GM18861 (cell line): ENCODE results near the gene SHPK.
A peak's percentile ranks its signal among the peaks of the same experiment; 100 is the strongest.

Experiments
- ATAC-seq: cut with Tn5 transposase; IDR thresholded peaks from one replicate; pipeline ENCODE4 v1.9.1; 2021; ENCODE audit not compliant: unreplicated experiment

The SHPK gene, protein sequence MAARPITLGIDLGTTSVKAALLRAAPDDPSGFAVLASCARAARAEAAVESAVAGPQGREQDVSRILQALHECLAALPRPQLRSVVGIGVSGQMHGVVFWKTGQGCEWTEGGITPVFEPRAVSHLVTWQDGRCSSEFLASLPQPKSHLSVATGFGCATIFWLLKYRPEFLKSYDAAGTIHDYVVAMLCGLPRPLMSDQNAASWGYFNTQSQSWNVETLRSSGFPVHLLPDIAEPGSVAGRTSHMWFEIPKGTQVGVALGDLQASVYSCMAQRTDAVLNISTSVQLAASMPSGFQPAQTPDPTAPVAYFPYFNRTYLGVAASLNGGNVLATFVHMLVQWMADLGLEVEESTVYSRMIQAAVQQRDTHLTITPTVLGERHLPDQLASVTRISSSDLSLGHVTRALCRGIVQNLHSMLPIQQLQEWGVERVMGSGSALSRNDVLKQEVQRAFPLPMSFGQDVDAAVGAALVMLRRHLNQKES

GRCh38 chr17:3636154-3636907 lies at the start of gene SHPK, which contains the start of gene CTNS:
Gene SHPK, minus strand, starts transcription at chr17:3636250. Its CDS starts 31 bp downstream, at chr17:3636219.
Gene CTNS, plus strand, starts transcription at chr17:3636760. Its CDS starts 3,447 bp downstream, at chr17:3640207.
- ATAC-seq: peak; percentile 83

GRCh38 chr17:3685174-3685573 lies 49.1 kb upstream of the SHPK start:
- no peak for ATAC-seq

GRCh38 chr17:3683054-3683511 lies 47.0 kb upstream of the SHPK start:
- ATAC-seq: peak; percentile 56

GRCh38 chr17:3682033-3682432 lies 46.0 kb upstream of the SHPK start:
- ATAC-seq: no peak

- ATAC-seq: no peak
These were observed 45.5 kb upstream of the SHPK start for GRCh38 chr17:3681565-3681964.

DNA sequence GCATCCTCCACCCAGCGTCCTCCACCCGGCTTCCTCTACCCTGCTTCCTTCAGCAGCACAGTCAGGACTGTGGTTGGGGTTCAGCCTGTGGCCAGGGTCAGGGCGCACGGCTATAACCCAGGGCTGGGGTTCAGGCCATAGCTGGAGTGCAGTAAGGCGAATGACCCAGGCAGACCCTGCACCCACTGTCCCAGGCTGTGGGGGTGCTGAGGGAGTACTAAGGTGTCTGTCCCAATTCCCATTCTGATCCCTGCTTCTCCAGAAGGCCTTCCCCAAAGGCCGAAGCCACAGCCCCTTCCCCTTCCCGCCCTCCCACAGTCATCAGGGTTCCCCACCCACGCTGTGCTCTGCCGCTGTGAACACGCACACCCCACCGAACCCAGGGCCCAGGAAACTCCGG lies 45.0 kb upstream of the SHPK start:
- ATAC-seq: no peak

DNA sequence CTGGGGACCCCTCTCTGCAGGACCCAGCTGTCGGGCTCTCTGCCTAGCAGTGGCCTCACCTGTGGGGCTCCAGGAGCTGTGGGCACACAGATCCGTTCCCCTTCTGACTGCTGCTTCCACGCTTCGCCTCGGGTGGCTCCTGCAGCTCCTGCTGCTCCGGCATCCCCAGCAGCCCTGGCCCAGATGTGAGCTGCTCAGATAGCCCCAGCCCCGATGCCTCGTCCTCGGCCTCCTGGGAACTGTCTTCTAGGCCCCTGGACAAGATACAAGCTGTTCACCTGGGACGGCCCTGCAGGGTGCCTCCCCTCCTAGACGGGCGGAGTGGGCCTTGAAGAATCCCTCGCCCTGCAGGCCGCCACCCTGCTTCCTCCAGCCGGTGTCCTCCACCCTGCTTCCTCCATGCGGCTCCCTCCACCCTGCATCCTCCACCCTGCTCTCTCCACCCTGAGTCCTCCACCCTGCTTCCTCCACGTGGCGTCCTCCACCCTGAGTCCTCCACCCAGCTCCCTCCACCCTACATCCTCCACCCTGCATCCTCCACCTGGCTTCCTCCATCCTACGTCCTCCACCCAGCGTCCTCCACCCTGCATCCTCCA lies 43.6 kb upstream of the SHPK start:
- no peak for ATAC-seq

DNA sequence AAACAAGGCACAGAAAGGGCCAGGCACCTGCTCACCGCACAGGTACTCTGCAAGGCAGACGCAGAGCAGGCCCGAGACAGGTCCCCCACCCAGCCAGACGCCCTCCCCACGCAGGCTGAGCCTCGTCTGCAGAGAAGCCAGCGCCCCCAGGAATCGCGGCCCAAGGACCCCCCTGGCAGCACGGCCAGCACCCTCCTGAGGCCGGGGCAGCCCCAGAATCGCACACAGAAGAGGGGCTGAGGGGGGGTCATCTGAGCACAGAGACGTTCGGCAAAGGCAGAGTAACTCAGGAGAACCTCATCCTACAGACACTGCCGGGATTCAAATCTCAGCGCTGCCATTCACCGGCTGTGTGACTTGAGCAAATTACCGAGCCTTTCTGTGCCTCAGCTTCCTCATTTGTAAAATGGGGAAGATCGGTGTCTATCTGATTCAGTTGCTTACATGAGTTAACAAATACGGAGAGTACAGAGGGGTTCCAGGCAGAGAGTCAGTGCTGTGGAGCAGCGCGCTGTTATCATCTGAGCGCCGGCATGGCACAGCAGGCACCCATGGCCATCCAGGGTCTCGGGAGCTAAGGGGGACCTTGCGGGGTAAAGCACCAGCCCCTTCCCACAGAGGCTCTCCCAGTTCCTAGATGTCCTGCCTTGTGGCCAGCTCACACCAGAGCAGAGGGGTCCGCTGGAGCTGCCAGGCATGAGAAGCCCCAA lies 42.9 kb upstream of the SHPK start:
- no peak for ATAC-seq

GRCh38 chr17:3678095-3678820 lies 42.2 kb upstream of the SHPK start:
- no peak for ATAC-seq

- no peak for ATAC-seq
These were observed 39.8 kb upstream of the SHPK start for GRCh38 chr17:3675886-3676285.

DNA sequence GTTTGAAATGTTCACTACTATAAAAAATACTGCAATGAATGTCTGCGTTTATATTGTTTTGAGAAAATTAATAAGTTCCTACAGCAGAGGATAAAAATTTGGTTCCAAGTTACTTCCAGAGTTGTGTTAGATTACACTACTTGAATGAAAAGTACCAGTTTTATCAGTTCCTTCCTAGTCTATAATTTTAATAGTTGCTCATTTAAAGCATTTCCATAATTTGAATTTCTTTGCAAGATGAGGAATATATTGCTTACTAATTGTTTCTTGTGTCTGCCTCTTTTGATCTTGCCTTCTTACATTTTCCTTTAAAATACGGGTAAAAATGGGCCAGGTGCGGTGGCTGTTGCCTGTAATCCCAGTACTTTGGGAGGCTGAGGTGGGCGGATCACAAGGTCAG lies 36.5 kb upstream of the SHPK start:
- ATAC-seq: no peak

DNA sequence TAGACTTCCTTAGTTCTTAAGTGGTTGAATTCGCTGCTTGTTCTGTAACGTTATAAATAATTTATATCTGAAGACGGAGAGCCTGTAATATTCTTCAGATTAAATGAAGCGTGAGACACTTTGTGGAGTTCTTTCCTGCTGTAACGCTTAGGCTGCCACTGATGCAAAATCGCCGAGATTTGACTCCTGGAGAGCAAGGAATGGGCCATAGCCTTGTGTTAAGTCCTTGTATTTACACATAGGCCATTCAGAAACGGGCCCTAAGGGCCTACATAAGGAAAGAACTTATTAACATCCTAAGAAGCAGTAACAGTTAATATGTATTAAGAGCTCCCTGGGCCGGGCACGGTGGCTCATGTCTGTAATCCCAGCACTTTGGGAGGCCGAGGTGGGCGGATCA lies 33.5 kb upstream of the SHPK start:
- no peak for ATAC-seq

- ATAC-seq: no peak
These were observed 33.0 kb upstream of the SHPK start for GRCh38 chr17:3669085-3669347.

DNA sequence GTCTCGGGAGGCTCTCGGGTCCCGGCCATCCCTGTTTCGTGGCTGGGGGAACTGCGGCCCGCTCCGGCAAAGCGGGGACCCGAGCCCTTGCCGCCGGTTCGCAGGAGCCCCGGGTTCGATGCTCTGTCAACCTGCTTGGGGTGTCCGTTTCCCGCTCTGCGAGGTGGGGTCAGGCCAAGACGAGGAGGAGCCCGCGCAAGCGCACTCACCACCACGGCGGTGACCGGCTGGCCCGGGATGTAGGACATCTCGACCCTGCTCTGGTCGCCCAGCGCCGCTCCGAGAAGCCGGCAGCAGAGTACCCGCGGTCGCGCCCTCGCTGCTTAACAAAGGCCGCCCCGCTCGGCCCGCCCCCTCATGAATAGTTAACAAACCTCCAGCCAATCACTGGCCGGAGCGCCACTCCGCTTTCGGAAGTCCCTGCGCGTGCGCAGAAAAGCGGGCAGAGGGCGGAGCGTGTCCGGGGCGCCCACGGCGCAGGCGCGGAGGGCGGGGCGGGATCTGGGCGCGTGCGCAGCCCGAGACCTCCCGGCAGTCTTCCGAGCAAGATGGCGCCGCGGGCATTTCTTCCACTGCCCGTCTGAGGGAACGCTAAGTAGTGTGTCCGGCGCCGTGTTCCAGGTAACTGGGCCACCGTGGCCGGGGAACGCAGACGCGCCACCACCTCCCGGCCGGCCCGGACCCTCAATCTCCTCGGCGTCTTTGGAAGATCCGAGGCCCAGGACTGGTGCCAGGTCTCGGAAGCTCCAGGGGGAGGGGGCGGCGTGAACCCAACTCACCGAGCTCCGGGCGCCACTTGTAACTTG lies 32.4 kb upstream of the SHPK start, which contains the start of the genes EMC6 and TAX1BP3:
Gene EMC6, plus strand, starts transcription at position 534 of the 806 bp plus-strand sequence. CDS start 335 bp downstream, outside the sequence.
Gene TAX1BP3, minus strand, starts transcription at position 300 of the 806 bp plus-strand sequence. Its CDS starts 52 bp downstream, at position 248.
- peak; percentile 84 for ATAC-seq

GRCh38 chr17:3667366-3668278 lies 31.6 kb upstream of the SHPK start:
- no peak for ATAC-seq

DNA sequence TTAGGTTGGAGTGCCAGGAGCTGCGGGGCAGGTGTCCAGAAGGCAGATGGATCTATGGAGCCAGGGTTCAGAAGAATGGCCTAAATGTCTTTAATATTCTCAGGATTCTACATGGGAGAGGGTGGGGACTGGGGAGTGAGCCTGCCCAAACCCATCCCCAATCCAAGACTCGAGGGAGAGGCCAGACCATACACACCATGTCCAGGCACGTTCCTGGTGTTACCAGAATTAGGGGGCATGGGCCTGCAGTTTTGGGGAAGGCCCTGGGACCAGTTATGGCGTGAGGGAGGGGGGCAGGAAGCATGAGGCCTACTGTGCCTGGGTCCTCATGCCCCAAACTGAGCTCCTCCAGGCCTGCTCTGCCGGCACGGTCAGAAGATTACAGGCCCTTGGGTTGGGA lies 30.5 kb upstream of the SHPK start:
- no peak for ATAC-seq

DNA sequence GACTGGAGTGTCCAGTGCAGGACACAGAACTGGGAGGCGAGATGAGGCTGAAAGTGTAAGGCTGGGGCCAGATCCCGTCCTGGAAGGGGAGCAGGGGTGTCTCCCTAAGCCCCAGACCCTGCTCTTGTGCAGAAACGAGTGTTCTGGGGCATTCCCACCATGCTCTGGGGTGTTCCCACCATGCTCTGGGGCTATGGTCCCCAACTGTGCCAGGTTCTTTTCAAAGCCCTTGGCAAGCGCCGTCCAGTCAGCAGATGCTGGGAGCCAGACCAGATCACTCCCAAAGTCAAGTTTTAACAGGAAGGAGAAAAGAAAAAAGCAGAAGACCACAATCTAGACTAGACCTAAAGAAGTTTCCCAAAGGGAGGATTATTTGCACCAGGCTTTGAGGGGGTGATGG lies 29.8 kb upstream of the SHPK start:
- ATAC-seq: no peak
